Astrocyte (in vitro differentiated cells and primary cell): Measurements from ENCODE around the gene EGFR.

Source experiments
- EZH2 ChIP-seq: IDR thresholded peaks from 2 replicates; pipeline ENCODE4 v1.6.1; 2012; ENCODE audit warnings: mild to moderate bottlenecking, low read length, inconsistent platforms; ENCODE audit not compliant: insufficient read depth
- TF ChIP-seq, protein P1 (sequence below): IDR thresholded peaks from 2 replicates; pipeline ENCODE4 v1.5.1; 2011; ENCODE audit warnings: low read depth, mild to moderate bottlenecking, inconsistent platforms, low read length, moderate library complexity; ENCODE audit not compliant: insufficient read depth

GRCh38 chr7:55060085-55060484, 41.3 kb downstream of the EGFR start:
- TF ChIP-seq, protein P1, sequence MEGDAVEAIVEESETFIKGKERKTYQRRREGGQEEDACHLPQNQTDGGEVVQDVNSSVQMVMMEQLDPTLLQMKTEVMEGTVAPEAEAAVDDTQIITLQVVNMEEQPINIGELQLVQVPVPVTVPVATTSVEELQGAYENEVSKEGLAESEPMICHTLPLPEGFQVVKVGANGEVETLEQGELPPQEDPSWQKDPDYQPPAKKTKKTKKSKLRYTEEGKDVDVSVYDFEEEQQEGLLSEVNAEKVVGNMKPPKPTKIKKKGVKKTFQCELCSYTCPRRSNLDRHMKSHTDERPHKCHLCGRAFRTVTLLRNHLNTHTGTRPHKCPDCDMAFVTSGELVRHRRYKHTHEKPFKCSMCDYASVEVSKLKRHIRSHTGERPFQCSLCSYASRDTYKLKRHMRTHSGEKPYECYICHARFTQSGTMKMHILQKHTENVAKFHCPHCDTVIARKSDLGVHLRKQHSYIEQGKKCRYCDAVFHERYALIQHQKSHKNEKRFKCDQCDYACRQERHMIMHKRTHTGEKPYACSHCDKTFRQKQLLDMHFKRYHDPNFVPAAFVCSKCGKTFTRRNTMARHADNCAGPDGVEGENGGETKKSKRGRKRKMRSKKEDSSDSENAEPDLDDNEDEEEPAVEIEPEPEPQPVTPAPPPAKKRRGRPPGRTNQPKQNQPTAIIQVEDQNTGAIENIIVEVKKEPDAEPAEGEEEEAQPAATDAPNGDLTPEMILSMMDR: no peak
- no peak for TF ChIP-seq EZH2
